Measurements from ENCODE around the gene TRMT10C. TPM values are rescaled to one million over a fixed set of nuclear protein-coding genes. Genes with fewer than 3 reads are reported as not detected.
"Not testable (repeated sequence)": the region's sequence is repeated elsewhere in the genome, so short reads cannot be mapped to it uniquely, and the experiment has no call there.

TRMT10C gene
- total RNA-seq, 1 donor = 45.4 TPM

DNA sequence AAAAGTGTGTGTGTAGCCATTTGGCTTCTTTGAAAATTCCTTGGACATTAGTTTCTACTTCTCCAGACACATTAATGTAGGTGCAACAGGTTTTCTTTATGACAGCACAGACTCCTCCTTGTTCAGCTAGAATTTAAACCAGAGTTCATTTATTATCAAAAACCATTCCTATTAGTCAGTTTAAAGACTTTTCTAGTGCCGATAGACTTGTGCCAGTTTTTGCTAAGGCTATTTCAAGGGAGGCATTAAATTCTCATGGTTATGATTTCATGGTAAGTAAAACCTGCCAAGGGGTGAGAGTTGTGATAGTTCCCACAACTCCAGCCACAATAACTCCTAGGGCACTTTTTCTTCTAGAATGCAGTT, 28.1 kb upstream of the TRMT10C start:
- no peak overlapping the region for H3K4me3 ChIP-seq (ENCODE audit: low read length)
- no peaks in the 10 kb centered on the region for H3K4me1 ChIP-seq (ENCODE audit: insufficient read depth, low read length)
- H3K9me3 ChIP-seq (ENCODE audit: low read depth, low read length) = no peaks in the 10 kb centered on the region
- no peaks in the 10 kb centered on the region for H3K27me3 ChIP-seq (ENCODE audit: insufficient read depth, low read length)

DNA sequence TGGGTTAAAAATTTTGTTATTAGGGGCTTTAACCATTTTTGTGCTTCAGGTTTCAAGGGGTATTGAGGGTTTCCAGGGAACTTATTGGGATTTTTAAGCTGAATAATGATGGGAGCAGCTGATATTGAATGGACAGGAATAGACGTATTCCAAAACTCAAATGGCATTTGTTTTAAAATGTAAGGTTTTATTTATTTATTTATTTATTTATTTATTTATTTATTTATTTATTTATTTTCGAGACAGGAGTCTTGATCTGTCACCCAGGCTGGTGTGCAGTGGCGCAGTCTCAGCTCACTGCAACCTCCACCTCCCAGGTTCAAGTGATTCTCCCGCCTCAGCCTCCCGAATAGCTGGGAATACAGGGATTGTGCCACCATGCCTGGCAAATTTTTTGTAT, 26.4 kb upstream of the TRMT10C start:
- no peaks in the 10 kb centered on the region for H3K9me3 ChIP-seq (ENCODE audit: low read depth, low read length)
- H3K4me3 ChIP-seq (ENCODE audit: low read length) = no peak overlapping the region
- no peaks in the 10 kb centered on the region for H3K4me1 ChIP-seq (ENCODE audit: insufficient read depth, low read length)
- H3K27me3 ChIP-seq (ENCODE audit: insufficient read depth, low read length) = no peaks in the 10 kb centered on the region

DNA sequence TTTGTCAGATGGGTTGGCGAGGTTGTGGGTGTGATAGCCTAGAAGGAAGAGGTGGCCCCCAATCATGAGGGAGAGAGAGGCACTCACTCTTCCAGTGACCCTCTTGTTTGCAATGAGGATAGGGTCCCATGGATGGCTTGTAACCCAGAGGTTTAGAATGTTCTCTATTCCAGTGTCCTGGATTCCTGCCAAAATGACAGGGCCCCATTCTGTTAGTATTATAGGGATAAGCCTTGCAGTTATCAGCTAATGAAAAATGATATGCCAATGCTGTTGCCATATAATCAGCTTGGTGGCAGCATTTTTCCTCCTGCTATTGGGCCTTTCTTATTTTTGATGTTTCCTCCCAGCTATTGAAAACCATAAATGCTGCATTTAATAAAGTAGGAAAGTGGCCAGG, 25.4 kb upstream of the TRMT10C start:
- Histone ChIP-seq H3K4me1 (ENCODE audit: insufficient read depth, low read length) (no peaks in the 10 kb centered on the region), H3K27me3 (ENCODE audit: insufficient read depth, low read length) (no peaks in the 10 kb centered on the region), H3K4me3 (ENCODE audit: low read length) (no peak overlapping the region), H3K9me3 (ENCODE audit: low read depth, low read length) (no peaks in the 10 kb centered on the region)

DNA sequence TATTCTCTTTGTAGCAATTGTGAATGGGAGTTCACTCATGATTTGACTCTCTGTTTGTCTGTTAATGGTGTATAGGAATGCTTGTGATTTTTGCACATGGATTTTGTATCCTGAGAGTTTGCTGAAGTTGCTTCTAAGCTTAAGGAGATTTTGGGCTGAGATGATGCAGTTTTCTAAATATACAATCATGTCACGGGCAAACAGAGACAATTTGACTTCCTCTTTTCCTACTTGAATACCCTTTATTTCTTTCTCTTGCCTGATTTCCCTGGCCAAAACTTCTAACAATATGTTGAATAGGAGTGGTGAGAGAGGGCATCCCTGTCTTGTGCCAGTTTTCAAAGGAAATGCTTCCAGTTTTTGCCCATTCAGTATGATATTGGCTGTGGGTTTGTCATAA, 24.7 kb upstream of the TRMT10C start:
- not testable (repeated sequence) for H3K4me1 ChIP-seq (ENCODE audit: insufficient read depth, low read length); H3K27me3 ChIP-seq (ENCODE audit: insufficient read depth, low read length); H3K9me3 ChIP-seq (ENCODE audit: low read depth, low read length)

DNA sequence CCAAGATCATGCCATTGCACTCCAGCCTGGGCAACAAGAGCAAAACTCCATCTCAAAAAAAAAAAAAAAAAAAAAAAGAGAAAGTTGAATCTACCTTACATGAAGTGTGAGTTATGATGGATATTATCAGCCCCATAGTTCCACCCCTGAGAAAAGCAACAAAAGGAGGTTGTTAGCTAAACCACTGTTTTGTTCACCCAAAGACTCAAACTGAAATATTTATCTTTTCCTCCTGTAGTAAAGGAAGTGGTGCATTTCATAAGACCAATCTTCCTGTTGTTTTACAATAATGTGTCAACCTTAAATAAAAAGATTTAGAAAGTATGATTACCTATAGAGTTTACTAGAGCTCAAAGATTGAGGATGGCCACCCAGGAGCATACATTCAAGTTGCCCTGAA, 18.7 kb upstream of the TRMT10C start:
- H3K27me3 ChIP-seq (ENCODE audit: insufficient read depth, low read length) = no peaks in the 10 kb centered on the region
- peaks cover 15% of the 10 kb centered on the region for H3K4me1 ChIP-seq (ENCODE audit: insufficient read depth, low read length)
- no peak overlapping the region for H3K4me3 ChIP-seq (ENCODE audit: low read length)
- no peaks in the 10 kb centered on the region for H3K9me3 ChIP-seq (ENCODE audit: low read depth, low read length)

More for the DNA sequence above, 24.7 kb upstream of the TRMT10C start:
- H3K4me3 ChIP-seq (ENCODE audit: low read length) = not testable (repeated sequence)

DNA sequence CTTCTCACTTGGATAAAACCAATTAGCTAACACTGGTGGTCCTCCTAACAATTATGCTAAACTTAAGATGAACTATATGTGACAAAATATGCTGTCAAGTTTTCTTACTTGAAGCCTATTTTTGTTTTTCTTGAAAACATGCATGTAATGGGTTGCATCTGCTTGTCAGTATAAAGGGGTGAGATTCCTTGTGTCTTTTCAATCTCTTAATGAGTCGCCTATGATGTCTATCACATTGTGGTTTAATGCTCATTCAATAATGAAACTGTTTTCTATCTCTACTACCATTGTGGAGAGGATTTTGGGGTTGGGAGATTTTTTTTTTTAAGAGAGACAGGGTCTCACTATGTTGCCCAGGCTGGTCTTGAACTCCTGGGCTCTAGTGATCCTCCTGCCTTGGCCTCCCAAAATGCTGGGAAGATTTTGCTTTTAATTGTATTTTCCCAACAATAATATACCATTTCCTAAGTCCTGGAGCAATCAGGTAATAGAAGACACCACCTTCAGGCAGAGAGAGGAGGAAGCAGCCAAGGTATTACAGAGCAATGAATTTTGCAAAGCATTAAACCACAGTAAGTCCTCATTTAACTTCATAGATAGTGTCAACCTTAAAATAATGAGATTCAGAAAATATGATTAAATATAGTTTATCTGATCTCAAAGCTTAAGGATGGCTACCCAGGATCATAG, 17.4 kb upstream of the TRMT10C start:
- Histone ChIP-seq H3K27me3 (ENCODE audit: insufficient read depth, low read length) (no peaks in the 10 kb centered on the region), H3K4me1 (ENCODE audit: insufficient read depth, low read length) (peaks cover 15% of the 10 kb centered on the region), H3K4me3 (ENCODE audit: low read length) (no peak overlapping the region), H3K9me3 (ENCODE audit: low read depth, low read length) (no peaks in the 10 kb centered on the region)

DNA sequence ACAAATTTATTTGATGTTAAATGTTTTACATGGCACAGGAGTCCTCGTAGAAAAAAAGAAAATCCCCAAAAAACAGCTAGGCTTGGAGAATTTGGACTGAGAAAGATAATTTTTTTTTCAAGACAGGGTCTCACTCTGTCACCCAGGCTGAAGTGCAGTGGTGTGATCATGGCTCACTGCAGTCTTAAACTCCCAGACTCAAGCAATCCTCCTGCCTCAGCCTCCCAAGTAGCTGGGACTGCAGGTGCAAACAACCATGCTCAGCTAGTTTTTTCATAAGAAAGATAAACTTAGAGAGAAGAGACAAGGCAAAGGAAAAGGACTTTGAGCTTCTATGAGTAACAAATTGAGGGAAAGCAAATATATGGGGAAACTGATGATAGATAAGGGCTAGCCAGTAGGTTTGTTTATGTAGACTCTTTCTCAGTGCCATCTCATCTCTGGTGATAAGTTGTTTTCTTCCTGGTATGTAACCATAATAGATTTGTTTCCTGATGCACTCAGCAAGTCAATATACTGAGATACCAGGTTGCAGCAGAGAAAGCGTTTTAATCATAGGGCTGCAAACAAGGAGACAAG, 13.1 kb upstream of the TRMT10C start:
- Histone ChIP-seq H3K4me1 (ENCODE audit: insufficient read depth, low read length) (peaks cover 4% of the 10 kb centered on the region), H3K4me3 (ENCODE audit: low read length) (no peak overlapping the region), H3K27me3 (ENCODE audit: insufficient read depth, low read length) (no peaks in the 10 kb centered on the region), H3K9me3 (ENCODE audit: low read depth, low read length) (no peaks in the 10 kb centered on the region)

DNA sequence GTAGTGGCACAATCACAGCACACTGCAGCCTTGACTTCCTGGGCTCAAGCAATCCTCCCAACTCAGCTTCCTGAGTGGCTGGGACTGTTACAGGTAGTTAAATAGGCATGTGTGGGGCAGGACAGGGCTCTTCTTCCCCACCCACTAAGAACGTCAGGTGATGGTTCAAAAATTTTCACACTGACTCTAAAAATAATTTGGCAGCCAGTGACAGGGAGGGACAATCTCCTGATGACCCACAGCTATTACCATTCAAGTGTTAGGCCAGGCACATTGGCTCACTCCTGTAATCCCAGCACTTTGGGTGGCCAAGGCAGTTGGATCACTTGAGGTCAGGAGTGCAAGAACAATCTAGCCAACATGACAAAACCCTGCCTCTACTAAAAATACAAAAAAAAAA, 12.2 kb upstream of the TRMT10C start:
- Histone ChIP-seq H3K9me3 (ENCODE audit: low read depth, low read length) (no peaks in the 10 kb centered on the region), H3K4me1 (ENCODE audit: insufficient read depth, low read length) (no peaks in the 10 kb centered on the region), H3K4me3 (ENCODE audit: low read length) (no peak overlapping the region), H3K27me3 (ENCODE audit: insufficient read depth, low read length) (no peaks in the 10 kb centered on the region)

DNA sequence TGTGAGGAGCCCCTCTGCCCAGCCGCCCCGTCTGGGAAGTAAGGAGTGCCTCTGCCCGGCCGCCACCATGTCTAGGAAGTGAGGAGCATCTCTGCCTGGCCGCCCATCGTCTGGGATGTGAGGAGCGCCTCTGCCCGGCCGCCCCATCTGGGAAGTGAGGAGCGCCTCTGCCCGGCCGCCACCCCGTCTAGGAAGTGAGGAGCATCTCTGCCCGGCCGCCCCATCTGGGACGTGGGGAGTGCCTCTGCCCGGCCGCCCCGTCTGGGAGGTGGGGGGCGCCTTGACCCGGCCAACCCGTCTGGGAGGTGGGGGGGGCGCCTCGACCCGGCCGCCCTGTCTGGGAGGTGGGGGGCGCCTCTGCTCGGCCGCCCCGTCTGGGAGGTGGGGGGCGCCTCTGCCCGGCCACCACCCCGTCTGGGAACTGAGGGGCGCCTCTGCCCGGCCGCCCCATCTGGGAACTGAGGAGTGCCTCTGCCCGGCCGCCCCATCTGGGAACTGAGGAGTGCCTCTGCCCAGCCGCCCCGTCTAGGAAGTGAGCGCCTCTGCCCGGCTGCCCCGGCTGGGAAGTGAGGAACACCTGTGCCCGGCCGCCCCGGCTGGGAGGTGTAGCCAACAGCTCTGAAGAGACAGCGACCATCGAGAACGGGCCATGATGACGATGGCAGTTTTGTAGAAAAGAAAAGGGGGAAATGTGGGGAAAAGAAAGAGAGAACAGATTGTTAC, 10.1 kb upstream of the TRMT10C start:
- not testable (repeated sequence) for H3K9me3 ChIP-seq (ENCODE audit: low read depth, low read length); H3K4me3 ChIP-seq (ENCODE audit: low read length); H3K4me1 ChIP-seq (ENCODE audit: insufficient read depth, low read length); H3K27me3 ChIP-seq (ENCODE audit: insufficient read depth, low read length)

DNA sequence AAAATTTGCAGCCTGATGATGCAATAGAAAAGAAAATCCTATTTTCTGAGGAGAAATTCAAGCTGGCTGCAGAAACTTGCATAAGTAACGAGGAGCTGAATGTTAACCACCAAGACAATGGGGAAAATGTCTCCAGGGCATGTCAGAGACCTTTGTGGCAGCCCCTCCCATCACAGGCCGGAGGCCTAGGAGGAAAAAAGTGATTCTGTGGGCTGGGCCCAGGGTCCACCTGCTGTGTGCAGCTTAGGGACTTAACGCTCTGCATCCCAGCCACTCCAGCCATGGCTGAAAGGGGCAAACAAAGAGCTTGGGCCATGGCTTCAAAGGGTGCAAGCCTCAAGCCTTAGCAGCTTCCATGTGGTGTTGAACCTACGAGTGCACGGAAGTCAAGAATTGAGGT, 8.3 kb upstream of the TRMT10C start:
- H3K4me3 ChIP-seq (ENCODE audit: low read length) = not testable (repeated sequence)

DNA sequence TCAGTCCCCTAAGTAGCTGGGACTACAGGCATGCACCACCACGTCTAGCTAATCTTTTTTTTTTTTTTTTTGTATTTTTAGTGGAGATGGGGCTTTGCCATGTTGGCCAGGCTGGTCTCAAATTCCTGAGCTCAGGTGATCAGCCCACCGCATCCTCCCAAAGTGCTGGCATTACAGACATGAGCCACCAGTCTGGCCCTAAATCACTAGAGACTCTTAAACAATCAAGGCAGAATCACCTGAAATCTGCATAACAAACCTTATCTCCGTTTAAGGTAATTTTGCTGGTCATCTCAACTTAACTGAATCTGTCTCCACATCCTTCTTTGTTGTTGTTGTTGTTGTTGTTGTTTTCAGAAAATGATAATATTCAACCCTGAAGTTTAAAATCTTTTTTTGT, 5.6 kb upstream of the TRMT10C start:
- peaks cover 23% of the 10 kb centered on the region for H3K27me3 ChIP-seq (ENCODE audit: insufficient read depth, low read length)
- no peak overlapping the region for H3K4me3 ChIP-seq (ENCODE audit: low read length)
- H3K4me1 ChIP-seq (ENCODE audit: insufficient read depth, low read length) = no peaks in the 10 kb centered on the region
- no peaks in the 10 kb centered on the region for H3K9me3 ChIP-seq (ENCODE audit: low read depth, low read length)

More for the DNA sequence above, 8.3 kb upstream of the TRMT10C start:
- not testable (repeated sequence) for H3K4me1 ChIP-seq (ENCODE audit: insufficient read depth, low read length); H3K9me3 ChIP-seq (ENCODE audit: low read depth, low read length)
- H3K27me3 ChIP-seq (ENCODE audit: insufficient read depth, low read length) = peaks cover 20% of the 10 kb centered on the region

DNA sequence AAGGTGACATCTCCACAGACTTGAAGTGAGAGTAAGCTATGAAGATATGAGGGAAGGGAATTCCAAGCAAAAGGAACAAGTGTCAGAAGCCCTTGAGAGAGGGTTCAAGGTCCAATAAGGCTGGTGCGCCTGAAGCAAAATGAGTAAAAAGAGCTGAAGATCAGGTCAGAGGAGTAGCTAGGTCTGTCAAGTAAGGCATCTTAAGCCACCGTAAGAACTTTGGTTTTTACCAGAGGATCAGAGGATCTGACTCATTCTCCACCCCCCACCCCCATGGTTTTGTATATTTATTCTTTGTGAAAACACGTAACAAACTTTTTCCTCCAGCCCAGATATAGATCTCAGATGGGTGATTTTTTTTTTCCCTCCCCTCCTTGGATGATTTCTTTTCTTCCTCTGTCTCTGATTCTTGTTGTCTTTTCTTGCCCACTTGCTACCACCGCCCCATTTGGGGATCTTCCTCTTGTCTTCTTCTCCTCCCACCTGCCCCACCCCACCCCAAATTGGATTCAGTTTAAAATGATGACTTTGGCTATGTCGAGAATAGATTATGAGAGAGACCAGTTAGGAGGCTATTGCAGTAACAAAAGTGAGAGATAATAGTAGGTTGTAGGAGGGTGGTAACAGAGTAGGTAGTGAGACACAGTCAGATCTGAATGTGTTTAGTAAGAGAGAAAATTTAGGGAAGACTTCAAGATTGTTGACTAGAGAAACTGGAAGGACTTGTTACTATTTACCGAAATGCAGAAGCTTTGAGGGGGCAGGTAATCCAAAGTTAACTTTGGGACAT, 6.1 kb downstream of the TRMT10C start:
- no peak overlapping the region for H3K4me3 ChIP-seq (ENCODE audit: low read length)

DNA sequence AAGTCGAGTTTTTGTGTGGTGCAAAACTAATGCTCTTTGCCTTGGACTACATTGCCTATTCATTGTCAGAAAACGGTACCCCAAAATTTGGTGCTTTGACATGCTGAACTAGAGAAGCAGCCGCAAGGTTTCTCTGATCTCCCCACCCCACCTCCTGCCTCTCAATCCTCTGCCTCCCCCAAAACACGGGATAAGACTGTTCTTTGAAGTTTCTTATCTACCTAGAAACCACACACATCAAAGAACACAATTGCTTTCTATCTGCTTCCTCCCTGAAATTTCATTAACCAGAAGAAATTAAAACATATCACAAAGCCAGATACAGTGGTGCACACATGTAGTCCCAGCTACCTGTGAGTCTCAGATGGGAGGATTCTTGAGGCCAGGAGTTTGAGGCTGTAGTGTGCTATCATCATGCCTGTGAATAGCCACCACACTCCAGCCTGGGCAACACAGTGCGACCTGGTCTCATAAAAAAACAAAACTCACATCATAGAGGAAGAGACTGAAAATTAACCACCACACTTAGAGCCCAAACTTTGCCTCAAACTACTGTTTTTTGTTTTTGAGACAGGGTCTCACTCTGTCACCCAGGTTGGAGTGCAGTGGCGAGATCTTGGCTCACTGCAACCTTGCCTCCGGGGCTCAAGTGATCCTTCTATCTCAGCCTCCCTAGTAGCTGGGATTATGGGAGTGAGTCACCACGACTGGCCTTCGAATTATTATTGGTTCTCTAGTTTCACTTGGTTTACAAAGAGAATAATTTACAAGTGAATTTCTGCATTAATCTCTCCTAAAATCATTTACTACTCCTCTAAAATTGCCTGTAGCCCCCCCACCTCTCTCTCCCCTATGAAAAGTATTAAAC, 9.6 kb downstream of the TRMT10C start:
- peaks cover 22% of the 10 kb centered on the region for H3K4me1 ChIP-seq (ENCODE audit: insufficient read depth, low read length)
- H3K27me3 ChIP-seq (ENCODE audit: insufficient read depth, low read length) = no peaks in the 10 kb centered on the region
- no peak overlapping the region for H3K4me3 ChIP-seq (ENCODE audit: low read length)

More for the DNA sequence above, 6.1 kb downstream of the TRMT10C start:
- Histone ChIP-seq H3K27me3 (ENCODE audit: insufficient read depth, low read length) (no peaks in the 10 kb centered on the region), H3K9me3 (ENCODE audit: low read depth, low read length) (no peaks in the 10 kb centered on the region), H3K4me1 (ENCODE audit: insufficient read depth, low read length) (peaks cover 23% of the 10 kb centered on the region)

More for the DNA sequence above, 9.6 kb downstream of the TRMT10C start:
- H3K9me3 ChIP-seq (ENCODE audit: low read depth, low read length) = no peaks in the 10 kb centered on the region

Data from mononuclear cell (primary cell).